ENCODE data around the gene GAB3. TPM values are rescaled to one million over a fixed set of nuclear protein-coding genes. Genes with fewer than 3 reads are reported as not detected.
A peak's percentile ranks its signal among the peaks of the same experiment; 100 is the strongest.

The GAB3 gene
- total and polyA plus RNA-seq, 9 of the 15 experiments (the other 6 are each of a cell fraction or from before 2014, with no cell fraction given), result 16.1 to 31.4 (median 20.2) TPM

GRCh38 chrX:154717824-154718223 is 33.1 kb downstream of the GAB3 start (continued):
- peak; percentile 83 to 93 for TF ChIP-seq MNT (conservative IDR thresholded peaks at IDR 0.05)
- TF ChIP-seq MYC (IDR thresholded peaks at IDR 0.05; ENCODE audit: low read depth, low read length), result peak; percentile 95
- TF ChIP-seq MYC (CRISPR knock-in tag; IDR thresholded peaks at IDR 0.05; ENCODE audit: borderline replicate concordance, low read depth), result no peak
- TF ChIP-seq MCM5 (IDR thresholded peaks at IDR 0.05; ENCODE audit: low read depth), result no peak
- TF ChIP-seq ZNF764 (CRISPR knock-in tag; IDR thresholded peaks at IDR 0.05; ENCODE audit: low read depth), result no peak
- TF ChIP-seq, protein P1, sequence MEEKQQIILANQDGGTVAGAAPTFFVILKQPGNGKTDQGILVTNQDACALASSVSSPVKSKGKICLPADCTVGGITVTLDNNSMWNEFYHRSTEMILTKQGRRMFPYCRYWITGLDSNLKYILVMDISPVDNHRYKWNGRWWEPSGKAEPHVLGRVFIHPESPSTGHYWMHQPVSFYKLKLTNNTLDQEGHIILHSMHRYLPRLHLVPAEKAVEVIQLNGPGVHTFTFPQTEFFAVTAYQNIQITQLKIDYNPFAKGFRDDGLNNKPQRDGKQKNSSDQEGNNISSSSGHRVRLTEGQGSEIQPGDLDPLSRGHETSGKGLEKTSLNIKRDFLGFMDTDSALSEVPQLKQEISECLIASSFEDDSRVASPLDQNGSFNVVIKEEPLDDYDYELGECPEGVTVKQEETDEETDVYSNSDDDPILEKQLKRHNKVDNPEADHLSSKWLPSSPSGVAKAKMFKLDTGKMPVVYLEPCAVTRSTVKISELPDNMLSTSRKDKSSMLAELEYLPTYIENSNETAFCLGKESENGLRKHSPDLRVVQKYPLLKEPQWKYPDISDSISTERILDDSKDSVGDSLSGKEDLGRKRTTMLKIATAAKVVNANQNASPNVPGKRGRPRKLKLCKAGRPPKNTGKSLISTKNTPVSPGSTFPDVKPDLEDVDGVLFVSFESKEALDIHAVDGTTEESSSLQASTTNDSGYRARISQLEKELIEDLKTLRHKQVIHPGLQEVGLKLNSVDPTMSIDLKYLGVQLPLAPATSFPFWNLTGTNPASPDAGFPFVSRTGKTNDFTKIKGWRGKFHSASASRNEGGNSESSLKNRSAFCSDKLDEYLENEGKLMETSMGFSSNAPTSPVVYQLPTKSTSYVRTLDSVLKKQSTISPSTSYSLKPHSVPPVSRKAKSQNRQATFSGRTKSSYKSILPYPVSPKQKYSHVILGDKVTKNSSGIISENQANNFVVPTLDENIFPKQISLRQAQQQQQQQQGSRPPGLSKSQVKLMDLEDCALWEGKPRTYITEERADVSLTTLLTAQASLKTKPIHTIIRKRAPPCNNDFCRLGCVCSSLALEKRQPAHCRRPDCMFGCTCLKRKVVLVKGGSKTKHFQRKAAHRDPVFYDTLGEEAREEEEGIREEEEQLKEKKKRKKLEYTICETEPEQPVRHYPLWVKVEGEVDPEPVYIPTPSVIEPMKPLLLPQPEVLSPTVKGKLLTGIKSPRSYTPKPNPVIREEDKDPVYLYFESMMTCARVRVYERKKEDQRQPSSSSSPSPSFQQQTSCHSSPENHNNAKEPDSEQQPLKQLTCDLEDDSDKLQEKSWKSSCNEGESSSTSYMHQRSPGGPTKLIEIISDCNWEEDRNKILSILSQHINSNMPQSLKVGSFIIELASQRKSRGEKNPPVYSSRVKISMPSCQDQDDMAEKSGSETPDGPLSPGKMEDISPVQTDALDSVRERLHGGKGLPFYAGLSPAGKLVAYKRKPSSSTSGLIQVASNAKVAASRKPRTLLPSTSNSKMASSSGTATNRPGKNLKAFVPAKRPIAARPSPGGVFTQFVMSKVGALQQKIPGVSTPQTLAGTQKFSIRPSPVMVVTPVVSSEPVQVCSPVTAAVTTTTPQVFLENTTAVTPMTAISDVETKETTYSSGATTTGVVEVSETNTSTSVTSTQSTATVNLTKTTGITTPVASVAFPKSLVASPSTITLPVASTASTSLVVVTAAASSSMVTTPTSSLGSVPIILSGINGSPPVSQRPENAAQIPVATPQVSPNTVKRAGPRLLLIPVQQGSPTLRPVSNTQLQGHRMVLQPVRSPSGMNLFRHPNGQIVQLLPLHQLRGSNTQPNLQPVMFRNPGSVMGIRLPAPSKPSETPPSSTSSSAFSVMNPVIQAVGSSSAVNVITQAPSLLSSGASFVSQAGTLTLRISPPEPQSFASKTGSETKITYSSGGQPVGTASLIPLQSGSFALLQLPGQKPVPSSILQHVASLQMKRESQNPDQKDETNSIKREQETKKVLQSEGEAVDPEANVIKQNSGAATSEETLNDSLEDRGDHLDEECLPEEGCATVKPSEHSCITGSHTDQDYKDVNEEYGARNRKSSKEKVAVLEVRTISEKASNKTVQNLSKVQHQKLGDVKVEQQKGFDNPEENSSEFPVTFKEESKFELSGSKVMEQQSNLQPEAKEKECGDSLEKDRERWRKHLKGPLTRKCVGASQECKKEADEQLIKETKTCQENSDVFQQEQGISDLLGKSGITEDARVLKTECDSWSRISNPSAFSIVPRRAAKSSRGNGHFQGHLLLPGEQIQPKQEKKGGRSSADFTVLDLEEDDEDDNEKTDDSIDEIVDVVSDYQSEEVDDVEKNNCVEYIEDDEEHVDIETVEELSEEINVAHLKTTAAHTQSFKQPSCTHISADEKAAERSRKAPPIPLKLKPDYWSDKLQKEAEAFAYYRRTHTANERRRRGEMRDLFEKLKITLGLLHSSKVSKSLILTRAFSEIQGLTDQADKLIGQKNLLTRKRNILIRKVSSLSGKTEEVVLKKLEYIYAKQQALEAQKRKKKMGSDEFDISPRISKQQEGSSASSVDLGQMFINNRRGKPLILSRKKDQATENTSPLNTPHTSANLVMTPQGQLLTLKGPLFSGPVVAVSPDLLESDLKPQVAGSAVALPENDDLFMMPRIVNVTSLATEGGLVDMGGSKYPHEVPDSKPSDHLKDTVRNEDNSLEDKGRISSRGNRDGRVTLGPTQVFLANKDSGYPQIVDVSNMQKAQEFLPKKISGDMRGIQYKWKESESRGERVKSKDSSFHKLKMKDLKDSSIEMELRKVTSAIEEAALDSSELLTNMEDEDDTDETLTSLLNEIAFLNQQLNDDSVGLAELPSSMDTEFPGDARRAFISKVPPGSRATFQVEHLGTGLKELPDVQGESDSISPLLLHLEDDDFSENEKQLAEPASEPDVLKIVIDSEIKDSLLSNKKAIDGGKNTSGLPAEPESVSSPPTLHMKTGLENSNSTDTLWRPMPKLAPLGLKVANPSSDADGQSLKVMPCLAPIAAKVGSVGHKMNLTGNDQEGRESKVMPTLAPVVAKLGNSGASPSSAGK (IDR thresholded peaks at IDR 0.05), result peak; percentile 22; the same call in 1 of the 2 replicates
- TF ChIP-seq CBX3 (IDR thresholded peaks at IDR 0.05; ENCODE audit: borderline replicate concordance in 1 of 2, low read length in 2 of 2), result peak in 1 of 2 experiments; percentile 55; a peak in 1 of 3 replicates
- peak; percentile 48; the same call in 1 of the 2 replicates for TF ChIP-seq TEAD4 (IDR thresholded peaks at IDR 0.05; ENCODE audit: low read length)
- no peak for TF ChIP-seq TEAD4 (CRISPR knock-in tag; IDR thresholded peaks at IDR 0.05; ENCODE audit: borderline replicate concordance)
- TF ChIP-seq FOSL1 (tag; conservative IDR thresholded peaks at IDR 0.05), result 0 out of 2 replicates have a peak, but pooled peaks have one; percentile 19

Data from K562 (cell line).